Epidermal melanocyte (primary cell): Measurements from ENCODE around the gene TEX14.

ENCODE experiments used
- DNase-seq: peaks from one replicate; pipeline ENCODE4 v3.0.0; 2011; ENCODE audit warnings: low spot score; ENCODE audit not compliant: insufficient read length

TEX14 gene

DNA sequence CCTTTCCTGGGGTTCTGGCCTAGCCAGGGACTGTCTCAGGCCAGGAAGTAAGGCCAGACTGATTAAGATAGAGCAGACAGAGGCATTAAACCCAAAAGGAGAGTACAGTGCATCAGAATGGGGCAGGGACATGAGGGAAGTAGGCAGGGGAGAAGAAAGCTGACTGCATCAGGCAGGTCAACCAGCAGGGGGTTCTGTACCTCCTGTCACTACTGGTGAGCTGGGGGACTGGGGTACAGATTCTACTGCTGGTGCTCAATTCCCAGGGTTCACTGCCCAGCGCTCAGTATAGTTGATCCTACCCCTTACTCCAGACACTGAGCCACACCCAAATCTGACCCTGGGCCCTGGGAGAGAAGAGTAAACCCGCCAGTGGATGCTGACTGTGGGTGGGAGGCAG, 164.5 kb downstream of the TEX14 start:
- no peak for DNase-seq

DNA sequence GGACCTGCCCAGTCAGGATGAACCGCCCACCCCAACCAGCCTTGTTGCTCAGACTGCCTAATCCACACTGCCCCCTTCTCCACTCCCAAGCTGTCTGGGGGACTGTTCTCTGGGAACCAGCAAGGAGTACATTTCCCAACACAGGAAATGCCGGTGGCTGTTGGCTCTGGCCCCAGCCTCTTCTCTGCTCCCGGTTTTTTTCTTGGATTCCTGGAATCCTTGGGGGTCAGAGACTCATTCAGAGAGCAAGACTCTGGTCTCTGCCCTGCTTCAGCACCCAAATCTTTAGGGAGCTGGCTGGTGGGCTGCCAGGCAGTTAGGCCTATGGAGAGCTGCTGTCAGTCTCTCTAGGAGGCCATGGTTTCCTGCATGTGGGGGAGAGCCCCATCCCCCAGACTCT, 166.6 kb downstream of the TEX14 start:
- no peak for DNase-seq

DNA sequence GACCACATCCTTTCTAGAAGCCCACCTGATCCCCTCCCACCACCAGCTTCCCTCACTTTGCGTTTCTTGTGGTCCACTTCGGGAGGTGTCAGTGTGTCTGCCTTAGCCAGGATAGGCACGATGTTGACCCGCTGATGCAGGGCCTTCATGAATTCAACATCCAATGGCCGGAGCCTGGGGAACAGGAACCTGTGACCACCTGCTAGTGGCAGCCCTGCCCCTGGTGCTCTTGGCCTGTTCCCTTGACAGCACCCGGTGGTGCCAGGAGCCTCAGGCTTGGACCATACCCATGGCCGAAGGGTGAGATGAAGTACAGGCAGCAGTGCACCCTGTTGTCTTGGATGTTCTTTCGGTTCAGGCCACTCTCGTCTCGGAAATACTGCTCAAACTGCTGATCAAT, 170.2 kb downstream of the TEX14 start:
- DNase-seq = no peak

DNA sequence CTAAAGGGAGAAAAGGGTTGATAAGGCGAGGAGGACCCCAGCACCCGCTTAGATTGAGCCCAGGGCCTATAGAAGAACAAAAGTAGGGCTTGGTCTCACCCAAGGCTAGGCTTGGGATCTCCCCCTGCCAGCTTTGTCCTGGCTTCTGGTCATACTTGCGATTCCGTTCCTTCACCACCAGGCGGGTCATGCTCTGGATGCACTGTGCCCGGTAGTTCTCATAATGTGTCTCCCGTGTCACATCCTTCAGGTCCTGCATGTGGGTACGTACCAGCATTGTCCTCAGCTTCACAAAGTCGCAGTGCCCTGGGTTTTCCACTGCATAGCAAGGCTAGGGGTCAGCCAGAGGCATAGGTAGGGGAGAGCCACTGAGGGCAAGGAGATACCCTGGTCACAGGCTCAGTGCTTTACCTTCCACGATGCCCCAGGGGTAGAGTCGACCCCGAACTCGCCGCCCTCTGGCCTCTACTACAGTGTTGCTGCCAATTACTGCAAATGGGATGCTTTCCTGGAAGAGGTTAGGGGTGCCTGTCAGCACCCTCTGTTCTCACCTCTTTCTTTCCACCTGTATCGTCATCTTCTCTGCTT, 170.9 kb downstream of the TEX14 start:
- DNase-seq = no peak

DNA sequence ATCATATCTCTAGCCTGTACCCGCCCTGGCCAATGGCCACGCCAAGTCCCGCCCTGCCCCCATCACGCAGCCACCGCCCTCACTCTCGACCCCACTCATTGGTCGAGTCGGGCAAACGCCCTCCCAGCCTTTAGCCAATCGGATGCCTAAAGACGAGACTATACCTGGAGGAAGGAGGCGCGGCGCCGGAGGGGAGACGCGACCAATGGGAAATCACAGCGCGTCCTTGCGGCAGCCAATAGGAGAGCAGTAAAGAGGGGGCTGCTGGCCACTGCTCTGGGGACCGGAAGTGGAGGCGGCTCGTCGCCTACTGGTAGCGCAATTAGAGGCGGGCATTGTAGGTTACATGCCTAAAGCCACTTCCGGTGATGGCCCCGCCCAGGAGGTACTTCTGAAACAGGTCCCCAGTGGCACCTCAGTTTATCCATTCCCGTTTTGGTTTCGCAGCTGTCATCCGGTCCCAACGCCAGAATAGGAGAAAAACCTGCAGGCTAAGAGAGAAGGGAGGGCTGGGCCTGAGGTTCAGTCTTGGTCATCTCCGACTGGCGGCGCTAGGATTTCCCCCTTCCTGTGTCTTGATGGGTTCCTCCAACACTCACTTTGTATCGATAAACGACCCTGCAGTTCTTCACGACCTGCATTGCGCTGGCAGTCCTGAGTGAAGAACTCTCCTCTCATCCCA, 173.8 kb downstream of the TEX14 start:
- peak; percentile 91 for DNase-seq

DNA sequence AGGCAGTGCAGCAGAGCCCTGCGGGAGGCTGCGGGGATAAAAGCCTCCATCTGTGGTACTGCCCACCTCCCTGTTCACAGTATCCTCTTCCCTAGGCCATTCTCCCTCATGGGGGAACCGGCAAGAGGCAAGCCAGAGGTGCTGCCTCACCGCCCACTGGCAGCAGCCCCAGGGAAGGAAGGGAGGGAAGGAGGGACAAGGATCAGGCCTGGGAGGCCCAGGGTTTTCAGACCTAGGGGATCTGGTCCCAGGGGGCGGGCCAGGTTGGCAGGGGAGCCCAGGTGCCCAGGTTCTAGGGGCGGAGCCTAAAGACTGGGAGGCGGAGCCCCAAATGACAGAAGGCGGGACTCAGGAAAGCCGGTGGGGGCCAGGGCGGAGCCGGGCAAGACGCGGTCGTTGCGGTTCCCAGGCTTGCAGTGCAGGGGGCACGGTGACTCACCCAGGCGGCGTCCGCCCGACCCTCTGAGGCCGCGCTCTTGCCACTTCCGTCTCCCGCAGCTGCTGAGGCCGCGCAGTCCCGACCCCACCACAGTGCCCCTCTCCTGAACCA, 174.4 kb downstream of the TEX14 start:
- no peak for DNase-seq

DNA sequence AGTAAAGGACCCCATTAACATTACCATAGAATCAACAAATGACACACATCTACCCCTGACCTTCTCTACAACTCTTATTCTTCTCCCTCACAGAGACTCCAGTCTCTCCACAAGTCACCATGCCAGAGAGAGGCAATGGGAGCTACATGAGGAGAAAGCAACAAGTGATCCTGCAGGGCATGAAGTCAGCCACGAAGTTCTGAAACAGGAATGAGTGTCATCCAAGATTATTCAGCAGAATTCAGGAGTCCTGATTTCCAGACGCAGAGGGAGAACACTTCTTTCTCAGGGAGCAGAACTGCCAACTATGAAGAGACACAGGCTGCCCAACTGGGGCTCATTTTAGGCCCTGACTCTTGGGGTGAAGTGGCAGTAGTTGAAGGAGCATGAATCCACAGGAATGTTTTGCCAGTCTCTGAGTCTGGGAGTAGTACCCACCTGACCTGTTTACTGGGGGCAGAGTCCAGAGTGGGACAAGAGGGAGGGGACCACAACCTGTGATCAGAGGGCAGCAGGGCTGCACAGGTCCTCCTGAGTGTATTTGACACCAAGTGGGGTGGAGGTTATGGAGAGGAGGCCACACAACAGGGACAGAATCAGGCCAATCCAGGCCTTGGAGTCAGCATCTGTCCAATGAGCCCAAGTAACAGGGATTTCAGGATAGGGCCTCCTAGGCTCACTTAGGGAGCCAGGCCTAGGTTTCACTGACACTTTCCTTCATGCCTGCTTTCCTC, 175.0 kb downstream of the TEX14 start:
- no peak for DNase-seq

DNA sequence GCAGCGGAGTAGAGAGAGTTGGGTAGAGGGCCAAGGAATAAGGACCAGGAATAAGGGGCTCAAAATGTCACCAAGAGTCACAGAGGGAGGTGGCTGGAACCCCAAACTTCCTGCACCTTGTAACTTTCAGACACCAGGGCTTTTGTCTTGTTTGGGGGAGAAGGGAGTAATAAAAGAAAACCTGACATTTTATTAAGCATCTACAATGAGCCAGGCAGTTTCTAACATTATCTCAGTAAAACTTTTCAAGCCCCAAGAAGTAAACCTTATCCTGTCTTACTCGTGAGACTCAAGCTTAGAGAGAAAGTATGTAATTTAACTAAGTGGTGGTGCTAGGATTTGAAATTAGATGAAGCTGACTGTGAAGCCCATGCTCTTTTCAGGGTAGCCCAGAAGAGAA, 176.6 kb downstream of the TEX14 start:
- DNase-seq = no peak

DNA sequence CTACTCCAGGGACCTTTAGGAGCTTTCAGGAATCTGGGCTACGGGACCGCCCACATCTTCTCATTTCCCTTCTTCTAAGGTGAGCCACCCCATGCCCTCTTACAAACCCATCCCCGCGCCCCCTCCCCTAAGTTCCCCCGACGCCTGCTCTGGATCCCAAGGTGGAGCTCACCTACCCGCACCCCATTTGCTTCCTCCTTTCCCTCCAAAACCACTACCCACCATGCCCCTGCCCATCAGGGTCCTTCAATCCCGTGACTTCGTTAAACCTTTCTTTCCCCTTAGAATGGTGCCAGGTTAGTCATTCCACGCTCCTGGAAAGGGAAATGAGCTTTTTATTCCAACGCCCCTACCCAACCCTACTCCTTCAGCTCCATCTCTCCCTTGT, 177.1 kb downstream of the TEX14 start:
- DNase-seq = no peak

DNA sequence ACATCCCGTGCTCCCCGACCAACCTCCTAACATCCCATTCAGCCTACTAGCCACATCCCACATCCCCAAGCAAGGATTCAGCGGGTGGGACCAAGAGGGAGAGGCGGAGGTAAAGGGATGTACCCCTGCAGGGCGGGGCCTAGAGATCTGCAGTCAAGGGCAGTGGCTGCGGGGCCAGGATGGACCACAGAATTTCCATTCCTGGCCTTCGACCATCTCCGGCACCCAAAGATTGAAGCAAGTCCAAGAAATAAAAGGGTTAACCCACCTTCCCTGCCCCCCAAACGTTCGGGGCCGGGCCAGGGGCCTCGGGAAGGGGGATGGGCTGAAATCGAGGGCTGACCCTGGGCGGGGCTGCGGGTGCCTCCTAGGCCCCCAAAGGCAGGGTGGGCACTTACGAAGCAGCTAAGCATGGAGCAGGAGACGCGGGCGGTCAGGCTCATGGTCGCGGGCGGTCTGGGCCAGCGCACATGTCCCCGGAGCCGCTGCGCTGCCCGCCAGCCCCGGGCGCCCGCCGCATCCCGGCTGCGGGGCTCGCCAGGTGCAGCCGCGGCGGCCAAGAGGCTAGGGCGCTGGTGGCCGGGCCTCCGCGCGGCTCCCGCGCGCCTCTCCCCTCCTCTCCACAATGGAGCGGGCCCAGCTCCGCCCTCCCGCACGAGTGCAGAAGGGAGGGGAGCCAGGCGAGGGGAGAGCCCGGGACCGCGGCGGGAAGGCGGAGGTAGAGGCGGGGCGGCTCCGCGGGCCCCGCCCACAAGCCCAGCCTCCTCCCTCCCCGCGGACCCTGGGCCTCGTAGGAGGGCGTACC, 177.7 kb downstream of the TEX14 start, which contains the start of gene MTMR4:
TSS of gene MTMR4 (minus strand) at position 674 of the 805 bp plus-strand sequence. CDS start at position 443, 231 bp downstream.
- DNase-seq = peak; percentile 67

DNA sequence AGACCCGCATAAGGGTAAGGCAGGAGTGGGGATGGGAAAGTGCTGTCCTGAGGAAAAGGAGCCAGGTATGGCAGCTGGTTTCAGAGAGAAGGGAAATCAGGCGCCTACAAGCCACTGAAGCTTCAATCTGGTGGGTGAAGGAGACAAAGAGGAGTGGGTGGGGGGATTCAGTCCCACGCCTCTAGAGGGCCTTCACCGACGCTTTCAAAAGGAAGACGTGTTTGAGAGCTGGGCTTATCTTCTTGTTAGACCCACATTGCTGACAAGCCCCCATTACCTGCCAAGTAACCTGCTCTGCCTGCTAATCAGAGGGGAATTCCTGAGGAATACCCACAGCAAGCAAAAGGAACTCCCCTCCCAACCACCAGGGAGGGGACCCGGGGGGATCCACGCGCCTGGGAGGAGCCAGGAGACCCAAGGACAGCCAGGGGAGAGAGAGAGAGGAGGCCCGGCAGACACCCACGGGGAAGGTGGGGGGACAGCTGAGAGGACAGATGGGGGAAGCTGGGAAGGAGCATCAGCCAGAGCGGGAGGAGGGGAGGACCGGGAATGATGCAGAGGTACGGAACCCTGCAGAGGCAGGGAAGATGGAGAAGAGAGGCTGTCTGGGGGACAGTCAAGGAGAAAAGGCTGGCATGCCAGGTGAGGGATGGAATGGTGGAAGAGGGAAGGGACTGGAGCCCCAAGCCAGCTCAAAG, 178.4 kb downstream of the TEX14 start:
- DNase-seq = no peak

DNA sequence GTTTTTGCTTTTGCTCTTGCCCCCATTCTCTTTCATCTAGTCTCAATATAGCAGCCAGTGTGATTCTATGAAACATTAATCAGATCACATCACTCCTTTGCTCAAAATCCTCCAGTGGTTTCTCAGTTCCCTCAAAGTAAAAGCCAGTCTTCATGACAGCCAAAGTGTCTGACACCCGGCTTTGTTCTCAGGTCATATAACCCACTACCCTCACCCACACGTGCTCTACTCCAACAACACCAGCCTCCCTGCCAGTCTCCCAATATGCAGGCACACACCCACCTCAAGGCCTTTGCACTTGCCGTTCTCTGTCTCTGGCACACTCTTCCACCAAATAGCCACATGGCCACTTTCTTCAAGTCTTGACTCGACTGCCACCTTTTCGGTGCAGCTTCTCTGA, 181.8 kb downstream of the TEX14 start:
- no peak for DNase-seq

DNA sequence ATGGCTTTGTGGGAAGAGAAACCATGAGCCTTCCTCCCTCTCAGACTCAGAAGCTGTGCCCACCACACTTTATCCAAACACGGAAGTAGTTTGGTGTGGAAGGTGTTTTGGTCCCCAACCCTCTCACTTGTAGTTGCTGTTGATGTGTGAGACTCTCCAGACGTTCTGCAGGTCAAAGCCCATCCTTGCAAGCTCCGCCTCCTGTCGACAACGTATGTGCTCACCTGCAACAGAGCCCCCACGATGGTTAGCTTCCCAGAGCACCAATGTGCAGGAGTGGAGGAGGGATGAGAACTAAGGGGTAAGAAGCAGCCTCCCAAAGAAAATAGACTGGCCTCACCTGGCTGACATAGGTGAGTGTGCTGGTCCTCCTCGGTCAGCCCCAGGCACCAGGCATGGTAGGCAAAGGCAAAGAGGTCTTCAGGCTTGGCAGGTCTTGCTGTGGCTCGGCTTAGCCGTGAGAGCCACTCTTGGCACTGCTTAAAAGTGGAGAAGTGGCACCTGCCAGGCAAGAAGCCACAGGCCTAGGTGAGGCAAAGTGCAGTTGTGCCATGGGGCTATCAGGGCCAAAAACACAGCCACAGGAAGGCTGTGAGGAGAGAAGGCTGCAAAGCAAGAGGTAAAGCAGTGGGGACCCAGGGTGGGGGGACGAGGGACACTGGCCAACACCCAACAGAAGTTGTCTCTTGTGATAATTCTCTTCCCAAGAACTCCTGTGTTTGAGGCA, 183.3 kb downstream of the TEX14 start:
- DNase-seq = no peak

DNA sequence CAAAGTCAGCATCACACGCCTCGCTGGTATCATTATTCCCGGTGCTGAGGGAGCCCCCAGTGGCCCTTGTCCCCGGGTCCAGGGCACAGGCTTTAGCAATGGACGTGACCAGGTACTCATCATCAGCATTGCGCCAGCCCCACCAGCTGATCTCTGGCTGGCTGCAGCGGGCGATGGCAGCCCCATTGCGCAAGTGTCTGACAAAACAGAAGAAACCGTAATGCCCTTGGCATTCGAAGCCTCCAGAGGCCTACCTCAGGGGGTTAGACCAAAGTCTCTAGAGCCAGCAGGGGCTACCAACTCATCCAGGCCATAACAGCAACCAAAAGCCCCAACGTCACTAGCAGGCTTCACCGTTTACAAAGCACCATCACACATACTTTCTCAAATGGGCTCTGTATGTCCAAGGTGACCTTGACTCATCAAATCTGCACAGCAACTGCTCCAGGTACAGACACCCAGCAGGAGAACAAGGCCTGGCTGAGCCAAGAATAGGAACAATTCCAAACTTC, 184.7 kb downstream of the TEX14 start:
- DNase-seq = no peak
